Measurements from ENCODE around the gene PTRH2.
"Not testable (repeated sequence)": the region's sequence is repeated elsewhere in the genome, so short reads cannot be mapped to it uniquely, and the experiment has no call there.

PTRH2 gene

GRCh38 chr17:59656624-59657023, 50.6 kb downstream of the PTRH2 start:
- H3K79me1 ChIP-seq (ENCODE audit: low read length); H3K18ac ChIP-seq (ENCODE audit: low read length); H3K4ac ChIP-seq (ENCODE audit: low read depth, low read length); H3K4me2 ChIP-seq (ENCODE audit: low read length); H4K12ac ChIP-seq (ENCODE audit: low read depth, low read length); H3K4me1 ChIP-seq (ENCODE audit: control insufficient read depth in 1 of 2, insufficient read depth in 2 of 2, low read length in 2 of 2); H2BK120ac ChIP-seq (ENCODE audit: insufficient read depth, low read length, poor library complexity); H3K79me2 ChIP-seq (ENCODE audit: control insufficient read depth, insufficient read depth, low read length, poor library complexity); H3K9me3 ChIP-seq (ENCODE audit: insufficient read depth, low read depth, low read length); H2BK5ac ChIP-seq (ENCODE audit: low read depth, low read length, poor library complexity); H4K8ac ChIP-seq (ENCODE audit: low read depth, low read length); H3K27me3 ChIP-seq (ENCODE audit: insufficient read depth, low read length); H3K4me3 ChIP-seq (ENCODE audit: low read depth, low read length); H2AK5ac ChIP-seq (ENCODE audit: low read length); H2AFZ ChIP-seq (ENCODE audit: insufficient read depth, low read length, poor library complexity); H2BK12ac ChIP-seq (ENCODE audit: low read length); H3K14ac ChIP-seq (ENCODE audit: low read length); H3K27ac ChIP-seq (ENCODE audit: low read depth, low read length); H4K91ac ChIP-seq (ENCODE audit: low read depth, low read length); H3K23ac ChIP-seq (ENCODE audit: low read length); H3K9ac ChIP-seq (ENCODE audit: low read length): not testable (repeated sequence)
- no CpG with 5 or more reads among the region's 7 CpGs for WGBS (ENCODE audit: extremely low coverage, insufficient coverage, insufficient read length)
- peak; percentile 13 to 28 for DNase-seq
- H3K36me3 ChIP-seq (ENCODE audit: control insufficient read depth in 1 of 2, insufficient read depth in 2 of 2, low read length in 2 of 2), result peaks cover 24 to 46% of the 10 kb centered on the region in 2 experiments

- WGBS (ENCODE audit: extremely low coverage, insufficient coverage, insufficient read length), result no CpG with 5 or more reads among the region's 2 CpGs
- Histone ChIP-seq H3K4me1 (ENCODE audit: control insufficient read depth in 1 of 2, insufficient read depth in 2 of 2, low read length in 2 of 2) (no peaks in the 10 kb centered on the region), H3K36me3 (ENCODE audit: control insufficient read depth in 1 of 2, insufficient read depth in 2 of 2, low read length in 2 of 2) (peaks cover 18 to 38% of the 10 kb centered on the region in 2 experiments), H3K79me2 (ENCODE audit: control insufficient read depth, insufficient read depth, low read length, poor library complexity) (no peaks in the 10 kb centered on the region), H2BK5ac (ENCODE audit: low read depth, low read length, poor library complexity) (no peak overlapping the region), H2BK120ac (ENCODE audit: insufficient read depth, low read length, poor library complexity) (no peak overlapping the region), H4K12ac (ENCODE audit: low read depth, low read length) (no peak overlapping the region), H3K9me3 (ENCODE audit: insufficient read depth, low read depth, low read length) (no peaks in the 10 kb centered on the region), H3K27ac (ENCODE audit: low read depth, low read length) (no peak overlapping the region), H3K9ac (ENCODE audit: low read length) (no peak overlapping the region), H3K4me3 (ENCODE audit: low read depth, low read length) (no peak overlapping the region), H4K8ac (ENCODE audit: low read depth, low read length) (no peak overlapping the region), H4K91ac (ENCODE audit: low read depth, low read length) (no peak overlapping the region), H3K27me3 (ENCODE audit: insufficient read depth, low read length) (no peaks in the 10 kb centered on the region), H3K14ac (ENCODE audit: low read length) (no peak overlapping the region), H3K79me1 (ENCODE audit: low read length) (no peaks in the 10 kb centered on the region), H3K23ac (ENCODE audit: low read length) (no peak overlapping the region), H3K18ac (ENCODE audit: low read length) (no peak overlapping the region), H3K4me2 (ENCODE audit: low read length) (no peak overlapping the region), H3K4ac (ENCODE audit: low read depth, low read length) (no peak overlapping the region), H2AFZ (ENCODE audit: insufficient read depth, low read length, poor library complexity) (no peak overlapping the region), H2BK12ac (ENCODE audit: low read length) (no peak overlapping the region), H2AK5ac (ENCODE audit: low read length) (no peak overlapping the region)
- DNase-seq, result no peak
Measured at GRCh38 chr17:59652119-59652518, 55.1 kb downstream of the PTRH2 start.

GRCh38 chr17:59651346-59651745, 55.9 kb downstream of the PTRH2 start:
- no peak overlapping the region for H3K4ac ChIP-seq (ENCODE audit: low read depth, low read length)
- H3K9ac ChIP-seq (ENCODE audit: low read length), result no peak overlapping the region
- H3K4me1 ChIP-seq (ENCODE audit: control insufficient read depth in 1 of 2, insufficient read depth in 2 of 2, low read length in 2 of 2), result no peaks in the 10 kb centered on the region
- H3K23ac ChIP-seq (ENCODE audit: low read length), result no peak overlapping the region
- no peak overlapping the region for H3K4me2 ChIP-seq (ENCODE audit: low read length)
- no peak overlapping the region for H3K4me3 ChIP-seq (ENCODE audit: low read depth, low read length)
- H3K36me3 ChIP-seq (ENCODE audit: control insufficient read depth in 1 of 2, insufficient read depth in 2 of 2, low read length in 2 of 2), result peaks cover 18 to 33% of the 10 kb centered on the region in 2 experiments
- no peak overlapping the region for H2AFZ ChIP-seq (ENCODE audit: insufficient read depth, low read length, poor library complexity)
- no peak overlapping the region for H4K91ac ChIP-seq (ENCODE audit: low read depth, low read length)
- H3K14ac ChIP-seq (ENCODE audit: low read length), result no peak overlapping the region
- DNase-seq, result no peak
- H2BK12ac ChIP-seq (ENCODE audit: low read length), result no peak overlapping the region
- no peak overlapping the region for H4K8ac ChIP-seq (ENCODE audit: low read depth, low read length)
- no peak overlapping the region for H3K27ac ChIP-seq (ENCODE audit: low read depth, low read length)
- H3K79me2 ChIP-seq (ENCODE audit: control insufficient read depth, insufficient read depth, low read length, poor library complexity), result no peaks in the 10 kb centered on the region
- no peak overlapping the region for H2AK5ac ChIP-seq (ENCODE audit: low read length)
- H4K12ac ChIP-seq (ENCODE audit: low read depth, low read length), result no peak overlapping the region
- no peak overlapping the region for H2BK120ac ChIP-seq (ENCODE audit: insufficient read depth, low read length, poor library complexity)
- no peak overlapping the region for H3K18ac ChIP-seq (ENCODE audit: low read length)
- H3K27me3 ChIP-seq (ENCODE audit: insufficient read depth, low read length), result no peaks in the 10 kb centered on the region
- no peaks in the 10 kb centered on the region for H3K79me1 ChIP-seq (ENCODE audit: low read length)
- H2BK5ac ChIP-seq (ENCODE audit: low read depth, low read length, poor library complexity), result no peak overlapping the region
- H3K9me3 ChIP-seq (ENCODE audit: insufficient read depth, low read depth, low read length), result no peaks in the 10 kb centered on the region

- no peak overlapping the region for H3K14ac ChIP-seq (ENCODE audit: low read length)
- H3K79me1 ChIP-seq (ENCODE audit: low read length), result no peaks in the 10 kb centered on the region
- WGBS (ENCODE audit: extremely low coverage, insufficient coverage, insufficient read length), result no CpG with 5 or more reads among the region's 1 CpG
- H2AFZ ChIP-seq (ENCODE audit: insufficient read depth, low read length, poor library complexity), result no peak overlapping the region
- no peak overlapping the region for H3K9ac ChIP-seq (ENCODE audit: low read length)
- no peaks in the 10 kb centered on the region for H3K4me1 ChIP-seq (ENCODE audit: control insufficient read depth in 1 of 2, insufficient read depth in 2 of 2, low read length in 2 of 2)
- no peak overlapping the region for H2BK5ac ChIP-seq (ENCODE audit: low read depth, low read length, poor library complexity)
- no peak overlapping the region for H3K4me2 ChIP-seq (ENCODE audit: low read length)
- no peak overlapping the region for H3K23ac ChIP-seq (ENCODE audit: low read length)
- no peak overlapping the region for H2BK12ac ChIP-seq (ENCODE audit: low read length)
- peaks cover 18 to 35% of the 10 kb centered on the region in 2 experiments for H3K36me3 ChIP-seq (ENCODE audit: control insufficient read depth in 1 of 2, insufficient read depth in 2 of 2, low read length in 2 of 2)
- no peak overlapping the region for H3K27ac ChIP-seq (ENCODE audit: low read depth, low read length)
- no peaks in the 10 kb centered on the region for H3K27me3 ChIP-seq (ENCODE audit: insufficient read depth, low read length)
- no peak overlapping the region for H4K12ac ChIP-seq (ENCODE audit: low read depth, low read length)
- H4K91ac ChIP-seq (ENCODE audit: low read depth, low read length), result no peak overlapping the region
- H4K8ac ChIP-seq (ENCODE audit: low read depth, low read length), result no peak overlapping the region
- DNase-seq, result no peak
- H3K4ac ChIP-seq (ENCODE audit: low read depth, low read length), result no peak overlapping the region
- no peak overlapping the region for H3K18ac ChIP-seq (ENCODE audit: low read length)
- H2BK120ac ChIP-seq (ENCODE audit: insufficient read depth, low read length, poor library complexity), result no peak overlapping the region
- no peak overlapping the region for H2AK5ac ChIP-seq (ENCODE audit: low read length)
- no peak overlapping the region for H3K4me3 ChIP-seq (ENCODE audit: low read depth, low read length)
- no peaks in the 10 kb centered on the region for H3K79me2 ChIP-seq (ENCODE audit: control insufficient read depth, insufficient read depth, low read length, poor library complexity)
- no peaks in the 10 kb centered on the region for H3K9me3 ChIP-seq (ENCODE audit: insufficient read depth, low read depth, low read length)
Measured at GRCh38 chr17:59650642-59651041, 56.6 kb downstream of the PTRH2 start.

GRCh38 chr17:59649886-59650285, 57.3 kb downstream of the PTRH2 start:
- Histone ChIP-seq H3K9ac (ENCODE audit: low read length) (no peak overlapping the region), H2AFZ (ENCODE audit: insufficient read depth, low read length, poor library complexity) (no peak overlapping the region), H3K4ac (ENCODE audit: low read depth, low read length) (no peak overlapping the region), H3K18ac (ENCODE audit: low read length) (no peak overlapping the region), H4K91ac (ENCODE audit: low read depth, low read length) (no peak overlapping the region), H3K27ac (ENCODE audit: low read depth, low read length) (no peak overlapping the region), H4K12ac (ENCODE audit: low read depth, low read length) (no peak overlapping the region), H3K4me1 (ENCODE audit: control insufficient read depth in 1 of 2, insufficient read depth in 2 of 2, low read length in 2 of 2) (no peaks in the 10 kb centered on the region), H3K36me3 (ENCODE audit: control insufficient read depth in 1 of 2, insufficient read depth in 2 of 2, low read length in 2 of 2) (peaks cover 18 to 31% of the 10 kb centered on the region in 2 experiments), H3K4me3 (ENCODE audit: low read depth, low read length) (no peak overlapping the region), H3K27me3 (ENCODE audit: insufficient read depth, low read length) (no peaks in the 10 kb centered on the region), H3K4me2 (ENCODE audit: low read length) (no peak overlapping the region), H3K79me1 (ENCODE audit: low read length) (no peaks in the 10 kb centered on the region), H2BK120ac (ENCODE audit: insufficient read depth, low read length, poor library complexity) (no peak overlapping the region), H3K14ac (ENCODE audit: low read length) (no peak overlapping the region), H2AK5ac (ENCODE audit: low read length) (no peak overlapping the region), H3K79me2 (ENCODE audit: control insufficient read depth, insufficient read depth, low read length, poor library complexity) (no peaks in the 10 kb centered on the region), H4K8ac (ENCODE audit: low read depth, low read length) (no peak overlapping the region), H2BK12ac (ENCODE audit: low read length) (no peak overlapping the region), H3K9me3 (ENCODE audit: insufficient read depth, low read depth, low read length) (no peaks in the 10 kb centered on the region), H2BK5ac (ENCODE audit: low read depth, low read length, poor library complexity) (no peak overlapping the region), H3K23ac (ENCODE audit: low read length) (no peak overlapping the region)
- DNase-seq, result no peak
